ENCODE results near the gene TCF7L1. TPM values are rescaled to one million over a fixed set of nuclear protein-coding genes. Genes with fewer than 3 reads are reported as not detected.

TCF7L1 gene
- total RNA-seq, 1 experiment from 2014 or later = 30.4 TPM

- BruUV-seq (replicated peaks) = no TSS peak
- no peak overlapping the region for H3K27ac ChIP-seq (ENCODE audit: low read length)
- intact Hi-C loops (cut with micrococcal nuclease; ENCODE audit: unreplicated experiment) (no loop called here), in situ Hi-C loops (cut with HindIII; ENCODE audit: low pct_unique_long_range_greater_than_20kb, low sequenced_read_pairs) (no loop called here)
- ChIA-PET POLR2A (no interaction called here), CTCF (interaction anchor here (0.7 kb wide), 1 partner anchor 11 kb away, joined by 3 read pairs; no protein-coding TSS in a partner anchor)
- H3K4me1 ChIP-seq (ENCODE audit: control insufficient read depth, insufficient read depth, low read length) = peaks cover 14% of the 10 kb centered on the region
- ATAC-seq = no peak
- H3K27me3 ChIP-seq (ENCODE audit: control insufficient read depth, insufficient read depth, low read length) = no peaks in the 10 kb centered on the region
- no peak overlapping the region for H3K4me3 ChIP-seq (ENCODE audit: low read depth in 2 of 2, low read length in 2 of 2)
- no peaks in the 10 kb centered on the region for H3K36me3 ChIP-seq (ENCODE audit: control insufficient read depth, insufficient read depth, low read length)
- DNase-seq (ENCODE audit: low read depth, low spot score) = no peak
- H3K9me3 ChIP-seq (ENCODE audit: control insufficient read depth, insufficient read depth, low read depth, low read length) = no peaks in the 10 kb centered on the region
- TF ChIP-seq CTCF (IDR thresholded peaks at IDR 0.05) (no peak), POLR2AphosphoS5 (IDR thresholded peaks at IDR 0.05; ENCODE audit: low read depth, low read length) (no peak), TCF7L2 (IDR thresholded peaks at IDR 0.05; ENCODE audit: low read depth, low read length) (no peak)
Observed at GRCh38 chr2:85277416-85278158, 144.4 kb downstream of the TCF7L1 start.

- Histone ChIP-seq H3K9me3 (ENCODE audit: control insufficient read depth, insufficient read depth, low read depth, low read length) (no peaks in the 10 kb centered on the region), H3K4me1 (ENCODE audit: control insufficient read depth, insufficient read depth, low read length) (peaks cover 14% of the 10 kb centered on the region), H3K4me3 (ENCODE audit: low read depth in 2 of 2, low read length in 2 of 2) (no peak overlapping the region), H3K27me3 (ENCODE audit: control insufficient read depth, insufficient read depth, low read length) (no peaks in the 10 kb centered on the region), H3K27ac (ENCODE audit: low read length) (no peak overlapping the region; the same call in 1 of the 2 replicates), H3K36me3 (ENCODE audit: control insufficient read depth, insufficient read depth, low read length) (no peaks in the 10 kb centered on the region)
- ChIA-PET CTCF (no interaction called here), POLR2A (no interaction called here)
- intact Hi-C loops (cut with micrococcal nuclease; ENCODE audit: unreplicated experiment) (no loop called here), in situ Hi-C loops (cut with HindIII; ENCODE audit: low pct_unique_long_range_greater_than_20kb, low sequenced_read_pairs) (no loop called here)
- no TSS peak for BruUV-seq (replicated peaks)
- TF ChIP-seq REST (IDR thresholded peaks at IDR 0.05; ENCODE audit: insufficient read depth in 1 of 2, low read depth in 2 of 2, low read length in 1 of 2) = no peak
- no peak for TF ChIP-seq CTCF (IDR thresholded peaks at IDR 0.05)
- no peak for TF ChIP-seq TCF7L2 (IDR thresholded peaks at IDR 0.05; ENCODE audit: low read depth, low read length)
- TF ChIP-seq POLR2AphosphoS5 (IDR thresholded peaks at IDR 0.05; ENCODE audit: low read depth, low read length) = no peak
- no peak for TF ChIP-seq SIN3A (IDR thresholded peaks at IDR 0.05; ENCODE audit: borderline replicate concordance, insufficient read depth, low read depth, low read length)
- DNase-seq (ENCODE audit: low read depth, low spot score) (no peak), ATAC-seq (no peak)
Observed at GRCh38 chr2:85278361-85278760, 145.2 kb downstream of the TCF7L1 start.

Data from Panc1 (cell line).